ENCODE results near the gene PIGS. TPM values are rescaled to one million over a fixed set of nuclear protein-coding genes. Genes with fewer than 3 reads are reported as not detected.

The PIGS gene
- total RNA-seq, 1 experiment from 2014 or later: 45.8 TPM

- TF ChIP-seq ELF1 (IDR thresholded peaks at IDR 0.05; ENCODE audit: borderline replicate concordance, low read depth) (no peak), ATF3 (IDR thresholded peaks at IDR 0.05) (no peak), CTCF (IDR thresholded peaks at IDR 0.05 in 2 of 3, conservative IDR thresholded peaks at IDR 0.05 in 1 of 3; ENCODE audit: borderline replicate concordance in 1 of 3, insufficient read depth in 1 of 3, low read depth in 2 of 3, low read length in 2 of 3) (no peak), YY1 (IDR thresholded peaks at IDR 0.05; ENCODE audit: extremely low read depth, insufficient replicate concordance, low read depth, low read length) (no peak), RAD21 (IDR thresholded peaks at IDR 0.05; ENCODE audit: low read depth) (no peak), SIN3A (IDR thresholded peaks at IDR 0.05; ENCODE audit: low read depth) (no peak), ZBTB33 (IDR thresholded peaks at IDR 0.05; ENCODE audit: extremely low read depth, insufficient replicate concordance, low read length) (no peak), FOSL1 (IDR thresholded peaks at IDR 0.05; ENCODE audit: low read depth) (no peak)
- no peak for ATAC-seq
- POLR2A ChIA-PET: no interaction called here
- Histone ChIP-seq H3K9ac (ENCODE audit: low read length) (no peak overlapping the region), H3K4me3 (replicated peaks in 1 of 2; ENCODE audit: low read depth in 1 of 2, low read length in 2 of 2) (no peak overlapping the region), H3K36me3 (ENCODE audit: control insufficient read depth in 1 of 2, insufficient read depth in 2 of 2, low read length in 2 of 2) (no peaks in the 10 kb centered on the region), H3K4me1 (ENCODE audit: control insufficient read depth in 1 of 2, insufficient read depth in 2 of 2, low read length in 2 of 2) (no peaks in the 10 kb centered on the region), H3K79me2 (ENCODE audit: insufficient read depth, low read length) (no peaks in the 10 kb centered on the region), H4K20me1 (ENCODE audit: insufficient read depth) (no peaks in the 10 kb centered on the region), H3K27me3 (ENCODE audit: insufficient read depth, low read length) (peaks cover 4% of the 10 kb centered on the region; the same call in 1 of the 2 replicates), H3K9me3 (ENCODE audit: control insufficient read depth in 1 of 2, insufficient read depth in 1 of 2, low read depth in 1 of 2, low read length in 2 of 2) (no peaks in the 10 kb centered on the region), H2AFZ (ENCODE audit: low read depth, low read length, poor library complexity, severe bottlenecking) (no peak overlapping the region), H3K9me2 (ENCODE audit: insufficient read depth) (no peaks in the 10 kb centered on the region), H3K27ac (ENCODE audit: low read depth, low read length) (no peak overlapping the region), H3K4me2 (ENCODE audit: low read length) (no peak overlapping the region)
- DNase-seq (ENCODE audit: low read depth, low spot score): no peak
- intact Hi-C loops (cut with micrococcal nuclease): no loop called here
- CTCF ChIA-PET: no interaction called here
- RAD21 ChIA-PET (ENCODE audit: low non-redundant PET in 1 of 2, low total read pairs in 2 of 2, uncharacterized antibody in 2 of 2, unreplicated experiment in 2 of 2): no interaction called here
- BruUV-seq (replicated peaks): no TSS peak
Observed at GRCh38 chr17:28518132-28518531, 53.2 kb downstream of the PIGS start.
